Measurements from ENCODE around the gene STX1A. TPM values are rescaled to one million over a fixed set of nuclear protein-coding genes. Genes with fewer than 3 reads are reported as not detected.

The STX1A gene
- 7.0 and 7.2 TPM in 2 replicates for total RNA-seq

GRCh38 chr7:73718905-73719805, at the start of gene STX1A:
TSS of gene STX1A (minus strand) at chr7:73719669. CDS start at chr7:73719631, 38 bp downstream.
- DNase-seq (ENCODE audit: low read depth in 2 of 2) = peak; percentile 28 to 73

GRCh38 chr7:73768641-73769480, 49.4 kb upstream of the STX1A start:
- DNase-seq (ENCODE audit: low read depth in 2 of 2) = no peak

GRCh38 chr7:73766556-73767229, 47.2 kb upstream of the STX1A start:
- DNase-seq (ENCODE audit: low read depth in 2 of 2) = no peak

DNA sequence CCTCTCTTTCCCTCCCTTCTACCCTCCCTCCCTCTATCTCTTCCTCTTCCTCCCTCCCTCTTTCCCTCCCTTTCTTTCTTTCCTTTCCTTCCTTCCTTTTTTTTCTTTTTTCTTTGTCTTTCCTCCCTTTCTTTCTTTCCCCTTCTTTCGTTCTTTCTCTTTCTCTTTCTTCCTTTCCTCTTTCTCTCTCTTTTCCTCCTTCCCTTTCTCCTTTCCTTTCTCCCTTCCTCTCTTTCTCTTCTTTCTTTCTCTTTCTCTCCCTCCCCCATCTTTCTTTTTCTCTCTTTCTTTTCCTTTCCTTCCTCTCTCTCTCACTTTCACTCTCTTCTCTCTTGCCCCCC, 43.2 kb upstream of the STX1A start:
- no peak for DNase-seq (ENCODE audit: low read depth in 2 of 2)

DNA sequence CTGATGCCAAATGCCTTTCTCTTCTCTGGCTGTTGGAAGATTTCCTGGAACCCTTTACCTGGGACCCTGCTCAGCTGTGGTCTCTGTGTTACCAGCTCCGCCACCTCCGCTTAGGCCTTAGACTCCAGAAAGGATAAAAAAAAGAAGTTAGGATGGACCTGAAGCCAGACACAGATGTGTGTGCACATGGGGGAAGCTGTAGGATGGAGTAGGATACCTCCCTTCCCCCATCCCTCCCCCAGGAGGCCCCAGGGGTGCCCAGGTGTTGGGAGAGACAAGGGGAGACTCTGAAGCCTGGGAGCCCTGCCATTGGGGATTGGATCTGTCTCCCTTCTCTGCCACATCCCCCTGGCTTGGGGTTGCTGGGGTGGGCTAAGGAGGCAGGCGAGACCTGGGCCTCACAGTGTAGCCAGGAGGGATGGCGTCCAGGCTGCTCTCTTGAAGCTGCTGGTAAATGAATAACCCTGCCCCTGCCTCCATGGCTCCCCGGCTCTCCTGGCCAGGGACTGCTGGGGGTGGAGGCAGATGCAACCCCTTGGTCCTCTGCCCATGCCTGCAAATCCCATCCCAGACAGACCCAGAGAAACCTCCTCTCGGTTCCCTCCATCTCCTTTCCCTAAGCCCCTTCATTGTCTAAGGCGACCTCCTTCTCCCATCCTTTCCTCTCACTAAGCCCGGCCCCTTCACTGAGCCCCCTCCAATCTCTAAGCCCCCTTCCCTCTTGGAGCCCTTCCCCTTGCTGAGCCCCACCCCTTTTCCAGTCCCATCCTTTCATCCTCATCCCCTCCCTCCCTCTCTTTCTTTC, 42.6 kb upstream of the STX1A start:
- DNase-seq (ENCODE audit: low read depth in 2 of 2) = no peak

DNA sequence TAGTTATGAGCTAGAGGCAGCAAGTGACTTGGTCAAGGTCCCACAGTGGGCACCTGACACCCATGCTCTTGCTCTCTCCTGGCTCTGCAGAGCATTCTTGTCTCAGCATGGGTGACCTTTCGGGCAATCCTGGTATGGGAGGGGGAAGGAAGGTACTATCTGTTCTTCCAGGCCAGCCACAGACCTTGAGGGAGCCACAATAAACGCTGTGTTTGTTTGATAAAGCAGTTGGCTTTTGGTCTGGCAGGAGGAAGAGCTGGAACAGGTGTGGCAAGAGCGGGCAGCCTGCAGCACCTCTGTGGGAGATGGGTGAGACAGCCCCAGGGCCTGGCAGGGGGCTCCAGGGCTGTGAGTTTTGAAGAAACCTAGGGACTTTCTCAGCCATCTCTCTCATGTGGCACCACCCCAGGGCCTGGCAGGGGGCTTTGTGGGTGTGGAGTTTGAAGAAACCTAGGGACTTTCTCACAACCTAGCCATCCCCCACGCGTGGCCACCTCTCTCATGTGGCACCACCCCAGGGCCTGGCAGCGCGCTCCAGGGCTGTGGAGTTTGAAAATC, 39.2 kb upstream of the STX1A start:
- DNase-seq (ENCODE audit: low read depth in 2 of 2) = no peak

DNA sequence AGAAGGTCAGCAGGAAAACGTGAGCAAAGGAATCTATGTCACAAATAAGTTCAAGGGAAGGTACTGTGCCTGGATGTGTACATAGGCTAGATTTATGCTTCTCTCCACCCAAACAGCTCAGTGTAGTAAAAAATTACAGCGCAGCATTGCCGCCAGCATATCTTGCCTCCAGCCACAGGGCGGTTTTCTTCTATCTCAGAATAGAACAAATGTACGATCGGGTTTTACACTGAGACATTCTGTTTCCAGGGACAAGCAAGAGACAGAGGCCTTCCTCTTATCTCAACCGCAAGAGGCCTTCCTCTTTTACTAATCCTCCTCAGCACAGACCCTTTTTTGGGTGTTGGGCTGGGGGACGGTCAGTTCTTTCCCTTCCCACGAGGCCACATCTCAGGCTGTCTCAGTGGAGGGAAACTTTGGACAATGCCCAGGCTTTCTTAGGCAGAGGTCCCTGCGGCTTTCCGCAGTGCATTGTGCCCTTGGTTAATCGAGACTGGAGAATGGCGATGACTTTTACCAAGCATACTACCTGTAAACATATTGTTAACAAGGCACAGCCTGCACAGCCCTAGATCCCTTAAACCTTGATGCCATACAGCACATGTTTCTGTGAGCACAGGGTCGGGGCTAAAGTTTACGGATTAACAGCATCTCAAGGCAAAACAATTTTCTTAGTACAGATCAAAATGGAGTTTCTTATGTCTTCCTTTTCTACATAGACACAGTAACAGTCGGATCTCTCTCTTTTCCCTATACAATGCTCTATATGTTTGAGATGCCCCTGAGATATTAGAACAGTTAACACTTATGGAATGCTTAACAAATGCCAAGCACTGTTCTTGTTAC, 30.7 kb upstream of the STX1A start:
- DNase-seq (ENCODE audit: low read depth in 2 of 2) = no peak

- no peak for DNase-seq (ENCODE audit: low read depth in 2 of 2)
Observed at GRCh38 chr7:73746378-73746777, 26.9 kb upstream of the STX1A start.

GRCh38 chr7:73742753-73743641, 23.5 kb upstream of the STX1A start:
- peak; percentile 26 to 73 for DNase-seq (ENCODE audit: low read depth in 2 of 2)

GRCh38 chr7:73742338-73742752, 22.9 kb upstream of the STX1A start:
- no peak for DNase-seq (ENCODE audit: low read depth in 2 of 2)

DNA sequence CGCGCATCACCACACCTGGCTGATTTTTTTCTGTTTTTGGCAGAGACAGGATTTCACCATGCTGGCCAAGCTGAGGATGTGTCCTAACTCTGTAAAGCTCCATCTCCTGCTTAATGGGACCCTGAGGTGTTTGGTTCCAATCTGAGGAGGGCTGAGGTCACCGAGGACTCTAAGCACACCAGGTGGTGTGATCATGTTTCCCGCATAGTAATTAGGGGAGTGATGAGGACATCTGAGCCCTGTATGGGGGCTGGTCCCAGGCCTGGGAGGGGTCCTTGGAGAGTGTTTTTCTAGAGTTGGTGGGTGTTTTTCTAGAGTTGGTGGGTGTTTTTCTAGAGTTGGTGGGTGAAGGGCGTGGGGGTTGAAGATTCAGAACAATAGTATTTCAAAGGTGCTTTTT, 22.1 kb upstream of the STX1A start:
- no peak for DNase-seq (ENCODE audit: low read depth in 2 of 2)

GRCh38 chr7:73740771-73741170, 21.3 kb upstream of the STX1A start:
- no peak for DNase-seq (ENCODE audit: low read depth in 2 of 2)

- no peak for DNase-seq (ENCODE audit: low read depth in 2 of 2)
Observed at GRCh38 chr7:73740212-73740611, 20.7 kb upstream of the STX1A start.

DNA sequence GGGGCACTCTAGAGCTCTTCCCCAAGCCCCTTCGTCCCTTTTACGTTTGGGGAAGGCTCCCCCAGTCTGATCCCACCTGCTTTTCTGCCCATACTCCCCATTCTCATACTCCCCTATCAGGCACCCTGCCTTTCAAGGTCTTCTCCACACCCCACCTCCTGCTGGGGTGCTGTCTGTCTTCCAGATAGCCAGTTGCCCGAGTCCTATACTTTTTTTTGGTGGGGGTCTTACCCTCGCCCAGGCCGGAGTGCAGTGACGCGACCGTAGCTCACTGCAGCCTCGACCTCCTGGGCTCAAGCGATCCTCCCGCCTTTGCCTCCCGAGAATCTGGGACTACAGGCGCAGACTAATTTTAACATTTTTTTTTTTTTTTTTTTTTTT, 19.9 kb upstream of the STX1A start:
- DNase-seq (ENCODE audit: low read depth in 2 of 2) = no peak

- peak; percentile 87 to 96 for DNase-seq (ENCODE audit: low read depth in 2 of 2)
Observed at GRCh38 chr7:73738612-73739386, 19.3 kb upstream of the STX1A start, which contains the start of gene ABHD11. TSS of gene ABHD11 (minus strand) at chr7:73738802. CDS start at chr7:73738770, 32 bp downstream.

GRCh38 chr7:73738220-73738611, 18.7 kb upstream of the STX1A start:
- peak in 1 of 2 donors; percentile 46 for DNase-seq (ENCODE audit: low read depth in 2 of 2)

- DNase-seq (ENCODE audit: low read depth in 2 of 2) = no peak
Observed at GRCh38 chr7:73737491-73738219, 18.2 kb upstream of the STX1A start.
